Measurements from ENCODE around the gene C10orf95. TPM values are rescaled to one million over a fixed set of nuclear protein-coding genes. Genes with fewer than 3 reads are reported as not detected.

C10orf95 gene
- total RNA-seq, 3 donors from 2014 or later (not counting 1 experiment from before 2014, with no cell fraction given) = 0.25 to 0.41 (median 0.35) TPM

DNA sequence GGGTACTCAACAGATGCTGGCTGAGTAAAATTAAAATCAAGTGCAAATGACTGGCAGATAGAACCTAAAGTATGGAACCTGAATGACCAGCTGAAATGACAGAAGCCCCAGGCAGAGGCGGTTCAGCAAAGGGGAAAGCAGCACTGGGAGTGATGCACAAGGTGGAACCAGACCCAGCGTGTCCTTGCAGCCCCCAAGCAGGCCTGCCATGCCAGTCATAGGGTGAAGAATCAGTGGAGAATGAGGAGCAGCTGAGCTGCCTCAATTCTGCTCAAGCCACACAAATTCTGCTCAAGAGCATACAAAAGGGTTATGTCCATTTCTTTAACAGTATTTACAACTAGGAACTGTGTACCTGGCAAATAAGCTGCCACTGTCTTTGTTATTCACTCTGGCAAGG, 42.4 kb upstream of the C10orf95 start:
- WGBS (ENCODE audit: insufficient coverage) = 100% methylated on average over 2 of the region's 2 CpGs
- Mint-ChIP-seq H3K9me3 (no peaks in the 10 kb centered on the region), H3K27ac (peak overlapping the region in 1 of 2 donors; percentile 41), H3K4me1 (peaks cover 37 to 45% of the 10 kb centered on the region in 2 donors), H3K27me3 (ENCODE audit: low read depth in 2 of 2) (no peaks in the 10 kb centered on the region), H3K4me3 (no peak overlapping the region), H3K36me3 (no peaks in the 10 kb centered on the region)
- no peak overlapping the region for H3K4me3 ChIP-seq (ENCODE audit: low read length)
- no peaks in the 10 kb centered on the region for H3K9me3 ChIP-seq (ENCODE audit: control insufficient read depth, insufficient read depth, low read length)
- DNase-seq = no peak
- intact Hi-C loops (cut with micrococcal nuclease) = no loop called here
- ATAC-seq = no peak
- no peak overlapping the region for H3K27ac ChIP-seq (ENCODE audit: low read length)
- no peaks in the 10 kb centered on the region for H3K27me3 ChIP-seq (ENCODE audit: control insufficient read depth, insufficient read depth, low read length)
- peaks cover 22% of the 10 kb centered on the region for H3K36me3 ChIP-seq (ENCODE audit: control insufficient read depth, insufficient read depth, low read length)
- TF ChIP-seq, protein P1, sequence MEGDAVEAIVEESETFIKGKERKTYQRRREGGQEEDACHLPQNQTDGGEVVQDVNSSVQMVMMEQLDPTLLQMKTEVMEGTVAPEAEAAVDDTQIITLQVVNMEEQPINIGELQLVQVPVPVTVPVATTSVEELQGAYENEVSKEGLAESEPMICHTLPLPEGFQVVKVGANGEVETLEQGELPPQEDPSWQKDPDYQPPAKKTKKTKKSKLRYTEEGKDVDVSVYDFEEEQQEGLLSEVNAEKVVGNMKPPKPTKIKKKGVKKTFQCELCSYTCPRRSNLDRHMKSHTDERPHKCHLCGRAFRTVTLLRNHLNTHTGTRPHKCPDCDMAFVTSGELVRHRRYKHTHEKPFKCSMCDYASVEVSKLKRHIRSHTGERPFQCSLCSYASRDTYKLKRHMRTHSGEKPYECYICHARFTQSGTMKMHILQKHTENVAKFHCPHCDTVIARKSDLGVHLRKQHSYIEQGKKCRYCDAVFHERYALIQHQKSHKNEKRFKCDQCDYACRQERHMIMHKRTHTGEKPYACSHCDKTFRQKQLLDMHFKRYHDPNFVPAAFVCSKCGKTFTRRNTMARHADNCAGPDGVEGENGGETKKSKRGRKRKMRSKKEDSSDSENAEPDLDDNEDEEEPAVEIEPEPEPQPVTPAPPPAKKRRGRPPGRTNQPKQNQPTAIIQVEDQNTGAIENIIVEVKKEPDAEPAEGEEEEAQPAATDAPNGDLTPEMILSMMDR (IDR thresholded peaks at IDR 0.05) = no peak
- H3K4me1 ChIP-seq (ENCODE audit: control insufficient read depth, insufficient read depth, low read length) = peaks cover 5% of the 10 kb centered on the region

DNA sequence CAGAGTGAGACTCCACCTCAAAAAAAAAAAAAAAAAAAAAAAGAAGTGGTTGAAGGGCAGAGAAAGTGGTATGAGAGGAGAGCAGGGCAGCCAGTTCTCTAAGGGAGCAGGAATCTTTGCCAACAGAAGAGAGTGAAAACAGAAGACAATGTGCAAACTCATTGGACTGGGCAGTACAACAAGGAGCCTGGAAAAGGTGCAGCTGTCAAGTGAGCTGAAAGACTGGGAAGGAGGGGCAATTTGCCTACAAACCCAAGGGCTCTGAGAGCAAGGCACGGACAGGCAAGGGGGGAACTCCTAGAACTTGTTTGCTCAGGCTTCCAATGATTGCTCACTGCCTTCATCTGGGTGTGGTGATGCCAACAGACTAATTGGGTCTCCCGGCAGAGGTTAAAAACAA, 41.6 kb upstream of the C10orf95 start:
- Mint-ChIP-seq H3K4me3 (no peak overlapping the region), H3K4me1 (peaks cover 36 to 39% of the 10 kb centered on the region in 2 donors), H3K36me3 (no peaks in the 10 kb centered on the region), H3K27ac (peak overlapping the region; percentile 27 to 41), H3K9me3 (no peaks in the 10 kb centered on the region), H3K27me3 (ENCODE audit: low read depth in 2 of 2) (no peaks in the 10 kb centered on the region)
- no peak overlapping the region for H3K4me3 ChIP-seq (ENCODE audit: low read length)
- H3K27ac ChIP-seq (ENCODE audit: low read length) = no peak overlapping the region
- no peaks in the 10 kb centered on the region for H3K27me3 ChIP-seq (ENCODE audit: control insufficient read depth, insufficient read depth, low read length)
- H3K36me3 ChIP-seq (ENCODE audit: control insufficient read depth, insufficient read depth, low read length) = peaks cover 30% of the 10 kb centered on the region
- intact Hi-C loops (cut with micrococcal nuclease) = no loop called here
- ATAC-seq (no peak), DNase-seq (no peak)
- TF ChIP-seq, protein P1 (IDR thresholded peaks at IDR 0.05) = no peak
- no peaks in the 10 kb centered on the region for H3K9me3 ChIP-seq (ENCODE audit: control insufficient read depth, insufficient read depth, low read length)
- WGBS (ENCODE audit: insufficient coverage) = 69% methylated on average over 2 of the region's 2 CpGs
- peaks cover 5% of the 10 kb centered on the region for H3K4me1 ChIP-seq (ENCODE audit: control insufficient read depth, insufficient read depth, low read length)

DNA sequence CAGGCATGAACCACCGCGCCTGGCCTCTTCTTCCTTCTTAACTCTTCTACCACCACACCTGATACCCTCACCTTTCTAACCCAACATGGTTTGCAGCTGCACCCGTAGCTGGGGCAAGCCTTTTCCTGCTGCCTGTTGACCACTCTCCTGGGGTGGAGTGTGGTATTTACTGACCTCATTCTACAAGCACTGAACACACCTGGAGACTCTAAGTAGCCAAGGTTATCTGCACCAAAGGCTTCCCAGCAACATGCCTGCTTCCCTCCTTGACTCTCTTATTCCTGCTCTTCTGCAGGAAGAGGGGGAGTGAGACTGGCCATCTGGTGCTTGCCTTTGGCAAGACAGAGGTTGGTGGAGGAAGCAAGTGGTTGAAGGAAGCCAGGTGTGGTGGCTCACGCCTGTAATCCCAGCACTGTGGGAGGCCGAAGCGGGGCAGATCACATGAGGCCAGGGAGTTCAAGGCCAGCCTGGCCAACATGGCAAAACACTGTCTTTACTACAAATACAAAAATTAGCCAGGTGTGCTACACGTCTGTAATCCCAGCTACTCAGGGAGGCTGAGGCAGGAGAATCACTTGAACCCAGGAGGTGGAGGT, 41.1 kb upstream of the C10orf95 start:
- H3K27me3 Mint-ChIP-seq (ENCODE audit: low read depth in 2 of 2) = no peaks in the 10 kb centered on the region
- ATAC-seq (no peak), DNase-seq (no peak)
- H3K27ac Mint-ChIP-seq = peak overlapping the region in 1 of 2 donors; percentile 27
- Histone ChIP-seq H3K36me3 (ENCODE audit: control insufficient read depth, insufficient read depth, low read length) (peaks cover 34% of the 10 kb centered on the region), H3K27ac (ENCODE audit: low read length) (no peak overlapping the region), H3K4me3 (ENCODE audit: low read length) (no peak overlapping the region), H3K27me3 (ENCODE audit: control insufficient read depth, insufficient read depth, low read length) (no peaks in the 10 kb centered on the region), H3K9me3 (ENCODE audit: control insufficient read depth, insufficient read depth, low read length) (no peaks in the 10 kb centered on the region), H3K4me1 (ENCODE audit: control insufficient read depth, insufficient read depth, low read length) (peaks cover 5% of the 10 kb centered on the region)
- intact Hi-C loops (cut with micrococcal nuclease) = no loop called here
- TF ChIP-seq, protein P1 (IDR thresholded peaks at IDR 0.05) = no peak
- no peak overlapping the region for H3K4me3 Mint-ChIP-seq
- WGBS (ENCODE audit: insufficient coverage) = 92% methylated on average over 6 of the region's 7 CpGs
- peaks cover 34 to 36% of the 10 kb centered on the region in 2 donors for H3K4me1 Mint-ChIP-seq
- H3K36me3 Mint-ChIP-seq = no peaks in the 10 kb centered on the region
- H3K9me3 Mint-ChIP-seq = no peaks in the 10 kb centered on the region

DNA sequence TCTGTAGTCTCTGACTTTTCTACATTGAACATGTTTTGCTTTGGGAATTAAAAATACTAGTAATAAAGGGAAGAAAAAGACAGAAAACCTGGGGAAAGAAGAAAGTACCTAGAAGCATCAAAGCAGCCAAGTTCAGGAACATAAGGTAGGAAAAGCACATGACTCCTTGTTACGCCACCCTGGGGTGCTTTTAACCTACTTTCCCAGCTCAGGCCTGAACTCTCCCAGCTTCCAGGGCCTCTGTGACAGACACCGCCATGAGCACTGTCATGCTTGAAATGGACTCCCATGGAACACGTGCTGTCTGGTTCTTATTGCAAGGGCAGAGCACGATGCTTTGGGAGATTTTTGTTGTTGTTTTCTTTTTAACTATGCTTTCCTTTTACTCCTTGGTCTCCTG, 39.8 kb upstream of the C10orf95 start:
- Histone ChIP-seq H3K36me3 (ENCODE audit: control insufficient read depth, insufficient read depth, low read length) (peaks cover 45% of the 10 kb centered on the region), H3K27me3 (ENCODE audit: control insufficient read depth, insufficient read depth, low read length) (no peaks in the 10 kb centered on the region), H3K4me1 (ENCODE audit: control insufficient read depth, insufficient read depth, low read length) (peaks cover 5% of the 10 kb centered on the region), H3K27ac (ENCODE audit: low read length) (no peak overlapping the region), H3K9me3 (ENCODE audit: control insufficient read depth, insufficient read depth, low read length) (no peaks in the 10 kb centered on the region), H3K4me3 (ENCODE audit: low read length) (no peak overlapping the region)
- DNase-seq (no peak), ATAC-seq (no peak)
- Mint-ChIP-seq H3K9me3 (no peaks in the 10 kb centered on the region), H3K27ac (no peak overlapping the region), H3K4me3 (no peak overlapping the region), H3K36me3 (no peaks in the 10 kb centered on the region), H3K27me3 (ENCODE audit: low read depth in 2 of 2) (no peaks in the 10 kb centered on the region), H3K4me1 (peaks cover 26 to 29% of the 10 kb centered on the region in 2 donors)
- TF ChIP-seq, protein P1 (IDR thresholded peaks at IDR 0.05) = no peak
- WGBS (ENCODE audit: insufficient coverage) = 96% methylated on average over 4 of the region's 4 CpGs
- intact Hi-C loops (cut with micrococcal nuclease) = no loop called here
